NCI-H82 treated with DMSO at 0.1 percent for 48 hours (cell line): ENCODE results near the gene OR4C3.
"Not testable (repeated sequence)": the region's sequence is repeated elsewhere in the genome, so short reads cannot be mapped to it uniquely, and the experiment has no call there.

Experiments used
- DNase-seq: peaks from one replicate; lab custom pipeline; 2025; ENCODE audit not compliant: unreplicated experiment; lab: John Stamatoyannopoulos, UW

OR4C3 gene

DNA sequence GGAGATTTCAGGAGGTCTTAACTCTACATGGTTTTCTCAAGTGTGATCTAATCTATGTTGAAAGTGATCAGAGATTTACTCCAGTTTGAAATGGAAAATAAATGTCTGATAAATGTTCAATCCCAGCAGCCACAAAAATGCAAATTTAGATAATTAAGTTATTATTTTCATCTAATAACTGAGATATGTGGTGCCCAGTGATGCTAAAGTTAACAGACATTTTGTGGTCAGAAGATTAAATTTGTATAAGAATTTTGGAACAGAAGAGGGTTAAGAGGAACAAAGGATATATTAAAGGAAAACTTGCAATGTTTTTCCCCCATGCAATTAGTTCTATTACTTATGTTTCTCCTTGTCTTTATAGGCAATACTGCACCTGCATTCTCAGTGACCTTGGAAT is at the start of gene OR4C3:
Gene OR4C3 (plus strand): TSS at position 301 of the 400 bp plus-strand sequence. CDS start 102 bp downstream, outside the sequence.
- DNase-seq = not testable (repeated sequence)

GRCh38 chr11:48305923-48306322 is 18.8 kb upstream of the OR4C3 start, which contains the start of gene OR4S1:
TSS of gene OR4S1 (plus strand) at chr11:48306223. CDS start at chr11:48306223, 0 bp downstream.
- no peak for DNase-seq

- DNase-seq = peak; percentile 6
Measured at GRCh38 chr11:48307760-48308386, 16.8 kb upstream of the OR4C3 start.

GRCh38 chr11:48313590-48313989 is 11.1 kb upstream of the OR4C3 start:
- not testable (repeated sequence) for DNase-seq

DNA sequence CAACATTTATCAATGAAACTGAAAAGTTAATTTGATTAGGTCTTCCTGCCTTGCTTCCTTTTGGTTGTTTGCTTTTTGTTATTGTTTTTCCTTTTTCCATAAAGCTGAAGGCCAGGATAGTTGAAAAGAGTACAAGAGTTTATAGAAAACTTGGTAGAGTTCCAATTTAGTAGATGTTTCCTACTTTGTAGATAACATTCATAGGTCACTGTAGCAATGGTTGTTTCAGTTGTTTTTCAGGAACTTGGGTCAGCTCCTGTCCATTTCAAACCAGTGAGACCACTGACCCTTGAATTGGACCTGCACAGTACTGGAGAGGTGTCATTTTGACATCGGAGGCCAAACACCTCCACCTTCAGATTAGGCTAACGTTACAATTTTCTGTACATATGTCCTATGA is 4.9 kb upstream of the OR4C3 start:
- not testable (repeated sequence) for DNase-seq

- no peak for DNase-seq
Measured at GRCh38 chr11:48341466-48341865, 16.7 kb downstream of the OR4C3 start.

DNA sequence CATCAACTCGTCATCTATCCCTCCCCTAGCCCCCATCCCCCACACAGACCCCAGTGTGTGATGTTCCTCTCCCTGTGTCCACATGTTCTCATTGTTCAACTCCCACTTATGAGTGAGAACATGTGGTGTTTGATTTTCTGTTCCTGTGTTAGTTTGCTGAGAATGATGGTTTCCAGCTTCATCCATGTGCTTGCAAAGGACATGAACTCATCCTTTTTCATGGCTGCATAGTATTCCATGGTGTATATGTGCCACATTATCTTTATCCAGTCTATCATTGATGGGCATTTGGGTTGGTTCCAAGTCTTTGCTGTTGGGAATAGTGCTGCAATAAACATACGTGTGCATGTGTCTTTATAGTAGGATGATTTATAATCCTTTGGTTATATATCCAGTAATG is 17.8 kb downstream of the OR4C3 start:
- DNase-seq = not testable (repeated sequence)

- not testable (repeated sequence) for DNase-seq
Measured at GRCh38 chr11:48346286-48346685, 21.6 kb downstream of the OR4C3 start.

DNA sequence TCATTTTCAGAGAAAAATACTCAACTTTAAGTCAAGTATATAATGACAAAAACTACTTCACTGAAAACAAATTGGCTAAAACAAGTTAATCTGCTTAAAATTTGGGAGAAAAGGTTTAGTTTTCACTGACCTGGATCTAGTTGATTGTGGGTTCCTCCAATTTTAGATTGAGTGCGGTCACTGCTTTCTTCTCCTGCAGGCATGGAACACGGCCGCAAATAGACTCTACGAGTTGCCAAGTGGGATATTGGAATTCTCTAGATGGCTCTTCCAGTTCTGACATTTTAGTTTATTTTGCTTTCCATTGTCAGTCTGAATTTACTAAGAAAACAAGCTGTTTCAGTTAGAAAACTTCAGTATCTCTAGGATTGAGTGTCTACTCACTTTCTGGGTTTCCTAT is 29.3 kb downstream of the OR4C3 start:
- DNase-seq = no peak

GRCh38 chr11:48354677-48355076 is 30.0 kb downstream of the OR4C3 start:
- no peak for DNase-seq

GRCh38 chr11:48361289-48361688 is 36.6 kb downstream of the OR4C3 start:
- DNase-seq = not testable (repeated sequence)

- no peak for DNase-seq
Measured at GRCh38 chr11:48366365-48366764, 41.6 kb downstream of the OR4C3 start, which contains the start of gene OR4C5. TSS of gene OR4C5 (minus strand) at chr11:48366465. CDS start at chr11:48366465, 0 bp downstream.
